Mesothelial cell of epicardium (in vitro differentiated cells): Measurements from ENCODE around the gene SZT2. TPM values are rescaled to one million over a fixed set of nuclear protein-coding genes. Genes with fewer than 3 reads are reported as not detected.

Source experiments
- DNase-seq, 2 experiments: peaks; one replicate each; pipeline ENCODE4 v3.0.0; 2021; ENCODE audit warnings: low spot score in 2 of 2; ENCODE audit not compliant: unreplicated experiment in 2 of 2
- H3K27ac Mint-ChIP-seq: 2 replicates; pipeline ENCODE4 v1.8.0; 2021; ENCODE audit warnings: mixed read lengths
- H3K27me3 Mint-ChIP-seq: 2 replicates; pipeline ENCODE4 v1.8.0; 2021; ENCODE audit warnings: low read depth, mixed read lengths
- H3K36me3 Mint-ChIP-seq: 2 replicates; pipeline ENCODE4 v1.8.0; 2021; ENCODE audit warnings: mixed read lengths
- H3K4me1 Mint-ChIP-seq: 2 replicates; pipeline ENCODE4 v1.8.0; 2021; ENCODE audit warnings: mixed read lengths
- H3K4me3 Mint-ChIP-seq: 2 replicates; pipeline ENCODE4 v1.8.0; 2021; ENCODE audit warnings: mild to moderate bottlenecking, moderate library complexity, mixed read lengths
- H3K9me3 Mint-ChIP-seq: 2 replicates; pipeline ENCODE4 v1.8.0; 2021; ENCODE audit warnings: mixed read lengths
- total RNA-seq: library from RNA; stranded (reverse); gene quantifications from 3 replicates; pipeline ENCODE4 v1.2.1, GENCODE V29; 2021
- TF ChIP-seq, protein P1 (sequence below): fragments of 200-600 bp; sonication (generic); IDR thresholded peaks from one replicate; pipeline ENCODE4 v1.5.0; 2021; ENCODE audit warnings: antibody characterized with exemption; ENCODE audit not compliant: unreplicated experiment

The SZT2 gene
- total RNA-seq, 1 donor from 2014 or later = 97.4 TPM

DNA sequence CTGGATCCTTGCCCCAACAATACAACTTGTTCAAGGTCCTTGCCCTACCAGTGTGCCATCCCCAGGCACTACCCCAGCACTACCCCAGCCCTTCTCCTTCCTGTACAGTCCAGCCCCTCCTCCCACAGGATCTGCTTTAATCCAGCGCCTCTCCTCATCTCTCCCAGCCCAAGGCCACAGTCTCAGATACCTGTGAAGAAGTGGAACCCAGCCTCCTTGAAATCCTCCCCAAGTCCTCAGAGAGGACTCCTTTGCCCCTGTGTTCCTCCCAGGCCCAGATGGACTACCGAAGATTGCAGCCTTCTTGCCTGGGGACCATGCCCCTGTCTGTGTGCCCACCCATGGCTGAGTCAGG is 37.4 kb upstream of the SZT2 start:
- Mint-ChIP-seq H3K27ac (no peak overlapping the region), H3K4me3 (no peak overlapping the region), H3K4me1 (peaks cover 13% of the 10 kb centered on the region)

DNA sequence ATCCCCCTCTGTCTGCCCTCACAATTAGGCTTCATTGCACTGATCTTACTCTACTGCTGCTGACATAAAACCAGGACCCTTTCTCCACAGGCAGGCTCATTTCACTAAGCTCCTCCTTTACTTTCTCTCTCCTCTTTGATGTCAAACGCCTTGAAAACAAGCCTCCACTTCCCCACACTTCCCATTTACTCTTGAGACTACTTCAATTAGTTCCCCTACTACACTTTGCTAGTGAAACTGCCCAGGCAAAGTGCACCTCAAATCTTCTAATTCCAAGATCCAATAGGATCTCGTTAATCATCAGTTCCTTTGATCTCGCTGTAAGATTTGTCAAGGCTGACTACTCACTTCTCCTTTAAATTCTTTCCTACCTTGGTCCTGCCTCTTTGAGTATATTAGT is 36.8 kb upstream of the SZT2 start:
- no peak for DNase-seq
- Mint-ChIP-seq H3K27ac (no peak overlapping the region), H3K4me3 (no peak overlapping the region), H3K9me3 (no peaks in the 10 kb centered on the region), H3K36me3 (no peaks in the 10 kb centered on the region), H3K27me3 (no peaks in the 10 kb centered on the region), H3K4me1 (peaks cover 16% of the 10 kb centered on the region)
- TF ChIP-seq, protein P1, sequence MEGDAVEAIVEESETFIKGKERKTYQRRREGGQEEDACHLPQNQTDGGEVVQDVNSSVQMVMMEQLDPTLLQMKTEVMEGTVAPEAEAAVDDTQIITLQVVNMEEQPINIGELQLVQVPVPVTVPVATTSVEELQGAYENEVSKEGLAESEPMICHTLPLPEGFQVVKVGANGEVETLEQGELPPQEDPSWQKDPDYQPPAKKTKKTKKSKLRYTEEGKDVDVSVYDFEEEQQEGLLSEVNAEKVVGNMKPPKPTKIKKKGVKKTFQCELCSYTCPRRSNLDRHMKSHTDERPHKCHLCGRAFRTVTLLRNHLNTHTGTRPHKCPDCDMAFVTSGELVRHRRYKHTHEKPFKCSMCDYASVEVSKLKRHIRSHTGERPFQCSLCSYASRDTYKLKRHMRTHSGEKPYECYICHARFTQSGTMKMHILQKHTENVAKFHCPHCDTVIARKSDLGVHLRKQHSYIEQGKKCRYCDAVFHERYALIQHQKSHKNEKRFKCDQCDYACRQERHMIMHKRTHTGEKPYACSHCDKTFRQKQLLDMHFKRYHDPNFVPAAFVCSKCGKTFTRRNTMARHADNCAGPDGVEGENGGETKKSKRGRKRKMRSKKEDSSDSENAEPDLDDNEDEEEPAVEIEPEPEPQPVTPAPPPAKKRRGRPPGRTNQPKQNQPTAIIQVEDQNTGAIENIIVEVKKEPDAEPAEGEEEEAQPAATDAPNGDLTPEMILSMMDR = no peak

More for the DNA sequence above, 37.4 kb upstream of the SZT2 start:
- no peak for DNase-seq
- no peaks in the 10 kb centered on the region for H3K9me3 Mint-ChIP-seq
- TF ChIP-seq, protein P1 = no peak
- no peaks in the 10 kb centered on the region for H3K36me3 Mint-ChIP-seq
- no peaks in the 10 kb centered on the region for H3K27me3 Mint-ChIP-seq

DNA sequence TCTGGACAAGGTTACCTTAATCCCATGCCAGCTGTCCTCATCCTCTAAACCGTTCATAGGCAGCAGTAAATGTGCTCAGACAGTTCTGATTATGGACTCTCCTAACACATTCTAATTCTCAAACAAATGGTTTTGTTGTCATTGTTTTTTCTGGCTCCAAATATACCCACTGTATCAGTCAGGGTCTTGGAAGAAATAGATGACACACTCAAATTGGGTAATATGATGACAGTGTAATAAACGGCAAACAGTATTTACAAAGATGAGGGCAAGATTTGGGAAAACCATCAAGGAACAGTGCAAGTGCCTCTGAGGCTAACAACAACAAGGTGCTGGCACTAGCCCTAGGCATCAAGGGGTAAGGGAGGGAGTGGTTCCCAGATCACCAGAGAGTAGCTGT is 35.2 kb upstream of the SZT2 start:
- no peak overlapping the region for H3K27ac Mint-ChIP-seq
- no peaks in the 10 kb centered on the region for H3K27me3 Mint-ChIP-seq
- TF ChIP-seq, protein P1 = no peak
- no peaks in the 10 kb centered on the region for H3K9me3 Mint-ChIP-seq
- no peak for DNase-seq
- H3K4me3 Mint-ChIP-seq = no peak overlapping the region
- peaks cover 18% of the 10 kb centered on the region for H3K4me1 Mint-ChIP-seq
- H3K36me3 Mint-ChIP-seq = no peaks in the 10 kb centered on the region

DNA sequence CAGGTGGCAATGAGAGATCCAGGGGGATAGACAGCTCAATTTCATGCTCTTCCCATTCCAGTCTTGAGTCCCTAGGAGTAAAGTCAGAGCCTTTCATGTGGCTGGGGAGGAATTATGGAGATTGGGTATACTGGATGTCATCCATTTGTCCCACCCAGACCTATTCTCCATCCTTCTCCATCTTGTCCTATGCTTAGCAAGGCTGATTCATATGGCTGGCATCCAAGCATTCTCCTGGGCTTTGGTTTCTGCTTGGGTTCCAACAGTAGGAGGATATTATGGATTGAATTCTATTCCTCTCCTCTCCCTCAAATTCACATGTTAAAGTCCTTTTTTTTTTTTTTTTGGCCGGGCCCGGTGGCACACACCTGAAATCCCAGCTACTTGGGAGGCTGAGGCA is 34.8 kb upstream of the SZT2 start:
- TF ChIP-seq, protein P1 = no peak
- H3K9me3 Mint-ChIP-seq = no peaks in the 10 kb centered on the region

DNA sequence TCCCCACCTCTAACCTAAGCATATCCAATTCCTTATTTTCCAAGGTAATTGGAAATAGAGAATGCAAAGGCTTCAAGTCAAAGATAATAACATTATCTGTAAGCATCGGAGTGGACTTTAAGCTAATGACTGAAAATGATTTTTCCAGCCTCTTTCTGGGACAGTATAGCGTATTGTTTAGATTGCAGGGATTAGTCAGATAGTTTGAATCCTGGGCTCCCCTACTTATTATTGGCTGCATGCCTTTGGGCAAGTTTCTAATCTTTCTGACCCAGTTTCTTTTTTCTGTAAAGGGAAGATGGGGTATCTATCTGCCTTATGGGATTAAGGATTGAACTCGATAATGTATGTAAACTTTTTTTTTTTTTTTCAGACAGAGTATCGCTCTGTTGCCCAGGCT is 32.4 kb upstream of the SZT2 start:
- DNase-seq = no peak
- H3K36me3 Mint-ChIP-seq = peaks cover 11% of the 10 kb centered on the region
- H3K9me3 Mint-ChIP-seq = no peaks in the 10 kb centered on the region
- no peak overlapping the region for H3K4me3 Mint-ChIP-seq
- H3K27me3 Mint-ChIP-seq = no peaks in the 10 kb centered on the region
- TF ChIP-seq, protein P1 = no peak
- no peak overlapping the region for H3K27ac Mint-ChIP-seq
- peaks cover 31% of the 10 kb centered on the region for H3K4me1 Mint-ChIP-seq

More for the DNA sequence above, 34.8 kb upstream of the SZT2 start:
- DNase-seq = no peak
- Mint-ChIP-seq H3K4me1 (peaks cover 18% of the 10 kb centered on the region), H3K4me3 (no peak overlapping the region), H3K36me3 (no peaks in the 10 kb centered on the region), H3K27ac (no peak overlapping the region), H3K27me3 (no peaks in the 10 kb centered on the region)

DNA sequence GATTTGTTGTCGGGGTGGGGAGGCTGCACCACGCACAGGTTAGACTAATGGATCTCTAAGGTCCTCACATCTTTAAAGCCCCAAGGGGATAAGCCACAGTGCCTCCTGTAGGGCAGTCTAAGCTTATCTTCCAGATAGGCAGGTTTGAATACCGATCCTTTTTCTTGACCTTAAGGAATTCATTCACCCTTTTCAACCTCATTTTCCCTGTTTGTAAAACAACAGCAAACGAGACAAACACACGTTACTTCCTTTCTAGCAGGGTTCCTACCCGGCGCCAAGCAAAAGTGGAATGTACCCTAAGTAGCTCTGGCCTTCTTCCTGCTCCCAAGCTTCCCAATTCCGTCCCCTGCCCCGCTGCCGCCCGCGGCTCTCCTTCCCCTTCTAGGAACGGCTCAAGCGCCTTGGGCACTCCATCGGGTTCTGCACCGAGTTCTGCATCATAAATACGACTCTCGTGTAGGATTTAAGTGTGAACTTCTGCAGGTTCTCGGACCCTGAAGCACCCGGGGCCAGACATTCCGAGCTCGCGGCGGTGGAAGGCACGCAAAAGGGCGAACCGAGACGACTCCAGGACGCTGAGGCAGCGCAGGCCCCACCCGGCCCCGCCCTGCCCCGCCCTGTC is 31.5 kb upstream of the SZT2 start:
- H3K9me3 Mint-ChIP-seq = no peaks in the 10 kb centered on the region
- H3K36me3 Mint-ChIP-seq = peaks cover 15% of the 10 kb centered on the region
- no peaks in the 10 kb centered on the region for H3K27me3 Mint-ChIP-seq
- no peak for DNase-seq
- TF ChIP-seq, protein P1 = no peak
- H3K4me3 Mint-ChIP-seq = peak overlapping the region; percentile 86
- H3K27ac Mint-ChIP-seq = peak overlapping the region; percentile 97
- peaks cover 31% of the 10 kb centered on the region for H3K4me1 Mint-ChIP-seq
